Mesenchymal stem cell (in vitro differentiated cells and primary cell): ENCODE results near the gene CAVIN2.

Experiments
- DNase-seq: peaks from one replicate; pipeline ENCODE4 v3.0.0-alpha.2; 2013
- H2AFZ ChIP-seq: one replicate; pipeline ENCODE4 v1.6.1; 2013; ENCODE audit warnings: low read depth, mild to moderate bottlenecking, control low read depth, inconsistent platforms, low read length, moderate library complexity
- H2AK5ac ChIP-seq: 2 replicates; pipeline ENCODE4 v1.6.1; 2013; ENCODE audit warnings: low read length, moderate library complexity, mild to moderate bottlenecking, inconsistent platforms; ENCODE audit not compliant: severe bottlenecking
- H2BK120ac ChIP-seq: one replicate; pipeline ENCODE4 v1.6.1; 2013; ENCODE audit warnings: low read depth, mild to moderate bottlenecking, inconsistent platforms, low read length, moderate library complexity
- H2BK12ac ChIP-seq, 2 experiments: one replicate each; pipeline ENCODE4 v1.6.1; 2013; ENCODE audit warnings: inconsistent platforms in 2 of 2, low read length in 2 of 2, mild to moderate bottlenecking in 2 of 2, moderate library complexity in 2 of 2, control low read depth in 1 of 2
- H2BK15ac ChIP-seq: one replicate; pipeline ENCODE4 v1.6.1; 2013; ENCODE audit warnings: mild to moderate bottlenecking, low read depth, inconsistent platforms; ENCODE audit not compliant: poor library complexity, severe bottlenecking
- H2BK5ac ChIP-seq: 2 replicates; pipeline ENCODE4 v1.6.1; 2013; ENCODE audit warnings: low read depth, mild to moderate bottlenecking, low read length, control low read depth, inconsistent platforms; ENCODE audit not compliant: poor library complexity, severe bottlenecking
- H3K14ac ChIP-seq, 2 experiments: one replicate each; pipeline ENCODE4 v1.6.1; 2013; ENCODE audit warnings: inconsistent platforms in 2 of 2, low read length in 2 of 2, control low read depth in 1 of 2, mild to moderate bottlenecking in 1 of 2, moderate library complexity in 1 of 2
- H3K18ac ChIP-seq, 2 experiments: one replicate each; pipeline ENCODE4 v1.6.1; 2013; ENCODE audit warnings: inconsistent platforms in 2 of 2, low read length in 2 of 2, control low read depth in 1 of 2, low read depth in 1 of 2, mild to moderate bottlenecking in 1 of 2
- H3K23ac ChIP-seq, 2 experiments: one replicate each; pipeline ENCODE4 v1.6.1; 2013; ENCODE audit warnings: inconsistent platforms in 2 of 2, low read length in 2 of 2, mild to moderate bottlenecking in 2 of 2, moderate library complexity in 2 of 2, control low read depth in 1 of 2
- H3K27ac ChIP-seq: 2 replicates; pipeline ENCODE4 v1.5.1; 2013; ENCODE audit warnings: mild to moderate bottlenecking, moderate library complexity, low read length, control low read depth, inconsistent platforms; ENCODE audit not compliant: poor library complexity, severe bottlenecking
- H3K27me3 ChIP-seq, 2 experiments: 2 replicates each; pipeline versions ENCODE4 v1.6.1 to v1.7.0; 2013; ENCODE audit warnings: low read length in 2 of 2, mild to moderate bottlenecking in 2 of 2, moderate library complexity in 2 of 2, control low read depth in 1 of 2, inconsistent platforms in 1 of 2; ENCODE audit not compliant: control insufficient read depth in 1 of 2, insufficient read depth in 1 of 2
- H3K36me3 ChIP-seq, 2 experiments: 2 replicates each; pipeline versions ENCODE4 v1.6.1 to v1.7.0; 2013; ENCODE audit warnings: low read length in 2 of 2, control low read depth in 1 of 2, inconsistent platforms in 1 of 2, low read depth in 1 of 2, mild to moderate bottlenecking in 1 of 2; ENCODE audit not compliant: insufficient read depth in 2 of 2, control insufficient read depth in 1 of 2
- H3K4ac ChIP-seq, 2 experiments: one replicate each; pipeline ENCODE4 v1.6.1; 2013; ENCODE audit warnings: inconsistent platforms in 2 of 2, low read length in 2 of 2, mild to moderate bottlenecking in 2 of 2, moderate library complexity in 2 of 2, control low read depth in 1 of 2, low read depth in 1 of 2
- H3K4me1 ChIP-seq: 2 replicates; pipeline ENCODE4 v1.6.1; 2013; ENCODE audit warnings: low read depth, low read length, control low read depth; ENCODE audit not compliant: control insufficient read depth, insufficient read depth
- H3K4me2 ChIP-seq: 2 replicates; pipeline ENCODE4 v1.6.1; 2013; ENCODE audit warnings: low read length, mild to moderate bottlenecking, inconsistent platforms; ENCODE audit not compliant: poor library complexity, severe bottlenecking
- H3K4me3 ChIP-seq, 2 experiments: 2 replicates each; pipeline versions ENCODE4 v1.5.1 to v1.7.0; 2013; ENCODE audit warnings: low read length in 2 of 2, mild to moderate bottlenecking in 2 of 2, control low read depth in 1 of 2, low read depth in 1 of 2; ENCODE audit not compliant: insufficient read depth in 1 of 2
- H3K79me1 ChIP-seq: replicated peaks from 2 replicates; pipeline ENCODE4 v1.6.1; 2013; ENCODE audit warnings: mild to moderate bottlenecking, control low read depth, low read length, inconsistent platforms; ENCODE audit not compliant: poor library complexity, severe bottlenecking
- H3K9ac ChIP-seq: 2 replicates; pipeline ENCODE4 v1.7.0; 2013; ENCODE audit warnings: mild to moderate bottlenecking, low read length, moderate library complexity
- H3K9me3 ChIP-seq: 2 replicates; pipeline ENCODE4 v1.7.0; 2013; ENCODE audit warnings: mild to moderate bottlenecking, low read length; ENCODE audit not compliant: control insufficient read depth
- H4K8ac ChIP-seq: one replicate; pipeline ENCODE4 v1.6.1; 2013; ENCODE audit warnings: inconsistent platforms, mild to moderate bottlenecking, low read length, moderate library complexity
- H4K91ac ChIP-seq: one replicate; pipeline ENCODE4 v1.6.1; 2013; ENCODE audit warnings: mild to moderate bottlenecking, low read length, inconsistent platforms
- WGBS: methylation state at CpG from one replicate; pipeline ENCODE4 v1.1.7; 2013; ENCODE audit warnings: mixed read lengths; 5-methylcytosine and 5-hydroxymethylcytosine counted together

The CAVIN2 gene

GRCh38 chr2:191892391-191892790, 45.5 kb upstream of the CAVIN2 start:
- peak overlapping the region in 1 of 2 experiments; percentile 41 for H3K4me3 ChIP-seq
- H4K8ac ChIP-seq, result no peak overlapping the region
- no peaks in the 10 kb centered on the region for H3K79me1 ChIP-seq
- 96% methylated on average over 2 of the region's 3 CpGs for WGBS
- peak; percentile 40 for DNase-seq
- no peaks in the 10 kb centered on the region for H3K9me3 ChIP-seq
- H3K36me3 ChIP-seq, result no peaks in the 10 kb centered on the region
- no peak overlapping the region for H3K4ac ChIP-seq
- H2BK12ac ChIP-seq, result no peak overlapping the region
- H3K4me2 ChIP-seq, result no peak overlapping the region
- no peak overlapping the region for H3K23ac ChIP-seq
- no peak overlapping the region for H3K27ac ChIP-seq
- no peak overlapping the region for H3K18ac ChIP-seq
- H3K27me3 ChIP-seq, result no peaks in the 10 kb centered on the region
- no peak overlapping the region for H2BK5ac ChIP-seq
- H2AFZ ChIP-seq, result no peak overlapping the region
- H3K4me1 ChIP-seq, result peaks cover 3% of the 10 kb centered on the region
- H2BK120ac ChIP-seq, result no peak overlapping the region
- H3K9ac ChIP-seq, result peak overlapping the region; percentile 42
- H4K91ac ChIP-seq, result no peak overlapping the region
- no peak overlapping the region for H2BK15ac ChIP-seq
- no peak overlapping the region for H3K14ac ChIP-seq
- no peak overlapping the region for H2AK5ac ChIP-seq

GRCh38 chr2:191891656-191892055, 44.8 kb upstream of the CAVIN2 start:
- Histone ChIP-seq H3K27me3 (no peaks in the 10 kb centered on the region), H2AFZ (no peak overlapping the region), H3K14ac (no peak overlapping the region), H3K23ac (no peak overlapping the region), H4K91ac (no peak overlapping the region), H3K27ac (no peak overlapping the region), H2AK5ac (no peak overlapping the region), H3K4ac (no peak overlapping the region), H3K4me1 (peaks cover 3% of the 10 kb centered on the region), H3K9me3 (no peaks in the 10 kb centered on the region), H3K4me2 (no peak overlapping the region), H3K4me3 (no peak overlapping the region), H2BK12ac (no peak overlapping the region), H3K79me1 (no peaks in the 10 kb centered on the region), H2BK120ac (no peak overlapping the region), H2BK15ac (no peak overlapping the region), H2BK5ac (no peak overlapping the region), H3K9ac (no peak overlapping the region), H4K8ac (no peak overlapping the region), H3K36me3 (no peaks in the 10 kb centered on the region), H3K18ac (no peak overlapping the region)
- 97% methylated on average over 4 of the region's 5 CpGs for WGBS
- DNase-seq, result no peak

GRCh38 chr2:191889931-191890330, 43.0 kb upstream of the CAVIN2 start:
- Histone ChIP-seq H2BK5ac (no peak overlapping the region), H3K27ac (no peak overlapping the region), H2BK15ac (no peak overlapping the region), H3K9ac (no peak overlapping the region), H3K23ac (no peak overlapping the region), H3K18ac (no peak overlapping the region), H3K27me3 (no peaks in the 10 kb centered on the region), H3K14ac (no peak overlapping the region), H3K79me1 (no peaks in the 10 kb centered on the region), H4K91ac (no peak overlapping the region), H2BK12ac (no peak overlapping the region), H3K4me1 (no peaks in the 10 kb centered on the region), H3K4ac (no peak overlapping the region), H2BK120ac (no peak overlapping the region), H2AK5ac (no peak overlapping the region), H3K36me3 (no peaks in the 10 kb centered on the region), H3K9me3 (no peaks in the 10 kb centered on the region), H3K4me2 (no peak overlapping the region), H4K8ac (no peak overlapping the region), H3K4me3 (no peak overlapping the region), H2AFZ (no peak overlapping the region)
- no CpG with 5 or more reads among the region's 2 CpGs for WGBS
- DNase-seq, result no peak

GRCh38 chr2:191888400-191889166, 41.7 kb upstream of the CAVIN2 start:
- H2BK5ac ChIP-seq, result no peak overlapping the region
- H3K27ac ChIP-seq, result no peak overlapping the region
- no peak overlapping the region for H3K18ac ChIP-seq
- no peak overlapping the region for H4K91ac ChIP-seq
- no peaks in the 10 kb centered on the region for H3K27me3 ChIP-seq
- H2BK15ac ChIP-seq, result no peak overlapping the region
- no peak for DNase-seq
- H2BK12ac ChIP-seq, result no peak overlapping the region
- H3K4me3 ChIP-seq, result no peak overlapping the region
- no peak overlapping the region for H3K23ac ChIP-seq
- H2AK5ac ChIP-seq, result no peak overlapping the region
- H2BK120ac ChIP-seq, result no peak overlapping the region
- H4K8ac ChIP-seq, result no peak overlapping the region
- H3K4me1 ChIP-seq, result no peaks in the 10 kb centered on the region
- H3K4me2 ChIP-seq, result no peak overlapping the region
- no peaks in the 10 kb centered on the region for H3K9me3 ChIP-seq
- H2AFZ ChIP-seq, result no peak overlapping the region
- no peaks in the 10 kb centered on the region for H3K79me1 ChIP-seq
- H3K36me3 ChIP-seq, result no peaks in the 10 kb centered on the region
- no peak overlapping the region for H3K4ac ChIP-seq
- WGBS, result 94% methylated on average over 2 of the region's 3 CpGs
- H3K14ac ChIP-seq, result no peak overlapping the region
- H3K9ac ChIP-seq, result no peak overlapping the region
